ENCODE data around the gene CRYBB1.
"Not testable (repeated sequence)": the region's sequence is repeated elsewhere in the genome, so short reads cannot be mapped to it uniquely, and the experiment has no call there.

The CRYBB1 gene

GRCh38 chr22:26636296-26636695, 18.5 kb upstream of the CRYBB1 start:
- DNase-seq (ENCODE audit: low read depth) = no peak

GRCh38 chr22:26635117-26635516, 17.3 kb upstream of the CRYBB1 start:
- DNase-seq (ENCODE audit: low read depth) = no peak

- DNase-seq (ENCODE audit: low read depth) = no peak
These were observed 16.4 kb upstream of the CRYBB1 start for GRCh38 chr22:26634189-26634588.

- no peak for DNase-seq (ENCODE audit: low read depth)
These were observed 14.8 kb upstream of the CRYBB1 start for GRCh38 chr22:26632422-26633155.

GRCh38 chr22:26631282-26631681, 13.5 kb upstream of the CRYBB1 start:
- no peak for DNase-seq (ENCODE audit: low read depth)

GRCh38 chr22:26629988-26630761, 12.3 kb upstream of the CRYBB1 start:
- no peak for DNase-seq (ENCODE audit: low read depth)

- DNase-seq (ENCODE audit: low read depth) = no peak
These were observed 7.0 kb upstream of the CRYBB1 start for GRCh38 chr22:26624803-26625202.

- DNase-seq (ENCODE audit: low read depth) = no peak
These were observed 6.2 kb upstream of the CRYBB1 start for GRCh38 chr22:26623984-26624383.

- no peak for DNase-seq (ENCODE audit: low read depth)
These were observed 3.8 kb upstream of the CRYBB1 start, which contains the start of gene CRYBA4 for GRCh38 chr22:26621663-26622062. Gene CRYBA4 (plus strand): TSS chr22:26621963. CDS start chr22:26622597, 634 bp downstream.

- DNase-seq (ENCODE audit: low read depth) = no peak
These were observed 2.4 kb upstream of the CRYBB1 start for GRCh38 chr22:26620197-26620596.

- DNase-seq (ENCODE audit: low read depth) = no peak
These were observed 1.7 kb upstream of the CRYBB1 start for GRCh38 chr22:26619510-26619909.

GRCh38 chr22:26618455-26618854, 628 bp upstream of the CRYBB1 start:
- DNase-seq (ENCODE audit: low read depth) = no peak

GRCh38 chr22:26616650-26617049, 1.2 kb downstream of the CRYBB1 start:
- no peak for DNase-seq (ENCODE audit: low read depth)

- no peak for DNase-seq (ENCODE audit: low read depth)
These were observed 1.9 kb downstream of the CRYBB1 start for GRCh38 chr22:26615830-26616435.

- no peak for DNase-seq (ENCODE audit: low read depth)
These were observed 2.7 kb downstream of the CRYBB1 start for GRCh38 chr22:26615149-26615548.

GRCh38 chr22:26614322-26614721, 3.5 kb downstream of the CRYBB1 start:
- DNase-seq (ENCODE audit: low read depth) = no peak

GRCh38 chr22:26613753-26614152, 4.1 kb downstream of the CRYBB1 start:
- not testable (repeated sequence) for DNase-seq (ENCODE audit: low read depth)

- no peak for DNase-seq (ENCODE audit: low read depth)
These were observed 5.2 kb downstream of the CRYBB1 start for GRCh38 chr22:26612652-26613051.

- DNase-seq (ENCODE audit: low read depth) = no peak
These were observed 6.8 kb downstream of the CRYBB1 start for GRCh38 chr22:26610996-26611395.

- DNase-seq (ENCODE audit: low read depth) = no peak
These were observed 7.5 kb downstream of the CRYBB1 start for GRCh38 chr22:26610072-26610958.

- no peak for DNase-seq (ENCODE audit: low read depth)
These were observed 8.5 kb downstream of the CRYBB1 start for GRCh38 chr22:26609287-26609686.

- no peak for DNase-seq (ENCODE audit: low read depth)
These were observed 9.7 kb downstream of the CRYBB1 start for GRCh38 chr22:26608129-26608528.
